Mononuclear cell (primary cell): ENCODE results near the gene USP17L17. TPM values are rescaled to one million over a fixed set of nuclear protein-coding genes. Genes with fewer than 3 reads are reported as not detected.
"Not testable (repeated sequence)": the region's sequence is repeated elsewhere in the genome, so short reads cannot be mapped to it uniquely, and the experiment has no call there.

Source experiments
- H3K27me3 ChIP-seq: 2 replicates; pipeline ENCODE4 v1.6.0; 2011; ENCODE audit warnings: low read length, control low read depth; ENCODE audit not compliant: insufficient read depth
- H3K4me1 ChIP-seq: 2 replicates; pipeline ENCODE4 v1.5.1; 2011; ENCODE audit warnings: mild to moderate bottlenecking, low read length, control low read depth; ENCODE audit not compliant: insufficient read depth
- H3K4me3 ChIP-seq: 2 replicates; pipeline ENCODE4 v1.5.1; 2011; ENCODE audit warnings: mild to moderate bottlenecking, low read length, moderate library complexity
- H3K9me3 ChIP-seq: 2 replicates; pipeline ENCODE4 v1.5.1; 2011; ENCODE audit warnings: low read depth, mild to moderate bottlenecking, control low read depth, low read length
- total RNA-seq: library from RNA; depleted of rRNA; stranded (reverse); fragments of >200 nt; gene quantifications from one replicate; pipeline ENCODE4 v1.2.3, GENCODE V29; 2012

USP17L17 gene
- not detected for total RNA-seq

DNA sequence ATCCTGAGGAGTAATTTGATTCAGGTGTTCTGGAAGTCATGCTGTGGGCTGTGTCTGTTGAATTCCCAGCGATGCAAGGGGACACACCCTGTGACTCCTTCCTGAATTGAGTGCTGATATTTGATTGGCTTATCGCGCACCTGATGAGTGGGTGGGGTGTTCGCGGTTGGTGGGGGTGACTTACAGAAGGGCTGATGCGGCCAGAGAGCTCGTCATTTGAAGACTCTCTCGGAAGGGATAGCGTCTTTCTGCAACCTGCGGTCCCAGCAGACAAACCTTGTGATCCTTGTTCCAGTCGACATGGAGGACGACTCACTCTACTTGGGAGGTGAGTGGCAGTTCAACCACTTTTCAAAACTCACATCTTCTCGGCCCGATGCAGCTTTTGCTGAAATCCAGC, at the start of gene USP17L17:
Gene USP17L17 (plus strand): TSS at position 301 of the 400 bp plus-strand sequence. CDS start 0 bp downstream, at position 301.
- not testable (repeated sequence) for H3K9me3 ChIP-seq, H3K4me3 ChIP-seq, H3K4me1 ChIP-seq, H3K27me3 ChIP-seq

DNA sequence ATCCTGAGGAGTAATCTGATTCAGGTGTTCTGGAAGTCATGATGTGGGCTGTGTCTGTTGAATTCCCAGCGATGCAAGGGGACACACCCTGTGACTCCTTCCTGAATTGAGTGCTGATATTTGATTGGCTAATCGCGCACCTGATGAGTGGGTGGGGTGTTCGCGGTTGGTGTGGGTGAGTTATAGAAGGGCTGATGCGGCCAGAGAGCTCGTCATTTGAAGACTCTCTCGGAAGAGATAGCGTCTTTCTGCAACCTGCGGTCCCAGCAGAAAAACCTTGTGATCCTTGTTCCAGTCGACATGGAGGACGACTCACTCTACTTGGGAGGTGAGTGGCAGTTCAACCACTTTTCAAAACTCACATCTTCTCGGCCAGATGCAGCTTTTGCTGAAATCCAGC, 33.3 kb upstream of the USP17L17 start, which contains the start of gene USP17L10:
Gene USP17L10 (plus strand): TSS at position 301 of the 400 bp plus-strand sequence. CDS start 0 bp downstream, at position 301.
- not testable (repeated sequence) for H3K4me3 ChIP-seq, H3K27me3 ChIP-seq, H3K9me3 ChIP-seq, H3K4me1 ChIP-seq

DNA sequence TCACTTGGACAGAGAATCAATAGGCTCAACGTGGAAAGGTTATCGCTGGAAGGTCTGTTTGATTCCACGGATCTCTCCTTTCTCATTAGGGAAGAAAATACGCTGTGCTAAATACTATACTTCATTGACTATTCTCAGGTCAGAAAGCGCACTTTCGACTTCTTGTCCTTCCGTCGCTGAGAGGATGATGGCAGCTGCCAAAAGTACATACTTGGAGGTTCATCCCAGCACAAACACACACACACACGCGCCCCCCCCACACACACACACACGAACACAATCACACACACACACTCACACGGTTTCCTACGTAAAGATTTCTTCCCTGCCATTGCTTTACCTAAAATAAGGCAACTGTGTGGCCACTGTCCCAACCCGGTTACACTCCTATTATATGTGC, 29.0 kb upstream of the USP17L17 start:
- not testable (repeated sequence) for H3K27me3 ChIP-seq, H3K9me3 ChIP-seq, H3K4me3 ChIP-seq, H3K4me1 ChIP-seq

GRCh38 chr4:9215105-9215504, 28.6 kb upstream of the USP17L17 start, which contains the start of gene USP17L11:
USP17L11 (plus strand) TSS chr4:9215405; CDS start chr4:9215405, 0 bp downstream.
- H3K4me1 ChIP-seq, H3K9me3 ChIP-seq, H3K4me3 ChIP-seq, H3K27me3 ChIP-seq: not testable (repeated sequence)

GRCh38 chr4:9219852-9220251, 23.8 kb upstream of the USP17L17 start, which contains the start of gene USP17L12:
USP17L12 (plus strand) TSS chr4:9220152; CDS start chr4:9220152, 0 bp downstream.
- not testable (repeated sequence) for H3K4me3 ChIP-seq, H3K27me3 ChIP-seq, H3K4me1 ChIP-seq, H3K9me3 ChIP-seq

DNA sequence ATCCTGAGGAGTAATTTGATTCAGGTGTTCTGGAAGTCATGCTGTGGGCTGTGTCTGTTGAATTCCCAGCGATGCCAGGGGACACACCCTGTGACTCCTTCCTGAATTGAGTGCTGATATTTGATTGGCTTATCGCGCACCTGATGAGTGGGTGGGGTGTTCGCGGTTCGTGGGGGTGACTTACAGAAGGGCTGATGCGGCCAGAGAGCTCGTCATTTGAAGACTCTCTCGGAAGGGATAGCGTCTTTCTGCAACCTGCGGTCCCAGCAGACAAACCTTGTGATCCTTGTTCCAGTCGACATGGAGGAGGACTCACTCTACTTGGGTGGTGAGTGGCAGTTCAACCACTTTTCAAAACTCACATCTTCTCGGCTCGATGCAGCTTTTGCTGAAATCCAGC, 19.1 kb upstream of the USP17L17 start, which contains the start of gene USP17L13:
Gene USP17L13 (plus strand): TSS at position 301 of the 400 bp plus-strand sequence. CDS start 0 bp downstream, at position 301.
- H3K4me1 ChIP-seq, H3K27me3 ChIP-seq, H3K9me3 ChIP-seq, H3K4me3 ChIP-seq: not testable (repeated sequence)

DNA sequence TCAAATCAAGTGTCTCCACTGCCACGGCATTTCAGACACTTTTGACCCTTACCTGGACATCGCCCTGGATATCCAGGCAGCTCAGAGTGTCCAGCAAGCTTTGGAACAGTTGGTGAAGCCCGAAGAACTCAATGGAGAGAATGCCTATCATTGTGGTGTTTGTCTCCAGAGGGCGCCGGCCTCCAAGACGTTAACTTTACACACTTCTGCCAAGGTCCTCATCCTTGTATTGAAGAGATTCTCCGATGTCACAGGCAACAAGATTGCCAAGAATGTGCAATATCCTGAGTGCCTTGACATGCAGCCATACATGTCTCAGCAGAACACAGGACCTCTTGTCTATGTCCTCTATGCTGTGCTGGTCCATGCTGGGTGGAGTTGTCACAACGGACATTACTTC, 13.4 kb upstream of the USP17L17 start:
- not testable (repeated sequence) for H3K9me3 ChIP-seq, H3K4me3 ChIP-seq, H3K4me1 ChIP-seq, H3K27me3 ChIP-seq

GRCh38 chr4:9234085-9234484, 9.6 kb upstream of the USP17L17 start, which contains the start of gene USP17L15:
USP17L15 (plus strand) TSS chr4:9234385; CDS start chr4:9234385, 0 bp downstream.
- H3K4me3 ChIP-seq, H3K9me3 ChIP-seq, H3K27me3 ChIP-seq, H3K4me1 ChIP-seq: not testable (repeated sequence)

DNA sequence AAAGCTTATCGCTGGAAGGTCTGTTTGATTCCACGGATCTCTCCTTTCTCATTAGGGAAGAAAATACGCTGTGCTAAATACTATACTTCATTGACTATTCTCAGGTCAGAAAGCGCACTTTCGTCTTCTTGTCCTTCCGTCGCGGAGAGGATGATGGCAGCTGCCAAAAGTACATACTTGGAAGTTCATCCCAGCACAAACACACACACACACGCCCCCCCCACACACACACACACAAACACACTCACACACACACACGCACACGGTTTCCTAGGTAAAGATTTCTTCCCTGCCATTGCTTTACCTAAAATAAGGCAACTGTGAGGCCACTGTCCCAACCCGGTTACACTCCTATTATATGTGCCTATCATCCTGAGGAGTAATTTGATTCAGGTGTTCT, 5.2 kb upstream of the USP17L17 start:
- not testable (repeated sequence) for H3K4me3 ChIP-seq, H3K9me3 ChIP-seq, H3K4me1 ChIP-seq, H3K27me3 ChIP-seq

DNA sequence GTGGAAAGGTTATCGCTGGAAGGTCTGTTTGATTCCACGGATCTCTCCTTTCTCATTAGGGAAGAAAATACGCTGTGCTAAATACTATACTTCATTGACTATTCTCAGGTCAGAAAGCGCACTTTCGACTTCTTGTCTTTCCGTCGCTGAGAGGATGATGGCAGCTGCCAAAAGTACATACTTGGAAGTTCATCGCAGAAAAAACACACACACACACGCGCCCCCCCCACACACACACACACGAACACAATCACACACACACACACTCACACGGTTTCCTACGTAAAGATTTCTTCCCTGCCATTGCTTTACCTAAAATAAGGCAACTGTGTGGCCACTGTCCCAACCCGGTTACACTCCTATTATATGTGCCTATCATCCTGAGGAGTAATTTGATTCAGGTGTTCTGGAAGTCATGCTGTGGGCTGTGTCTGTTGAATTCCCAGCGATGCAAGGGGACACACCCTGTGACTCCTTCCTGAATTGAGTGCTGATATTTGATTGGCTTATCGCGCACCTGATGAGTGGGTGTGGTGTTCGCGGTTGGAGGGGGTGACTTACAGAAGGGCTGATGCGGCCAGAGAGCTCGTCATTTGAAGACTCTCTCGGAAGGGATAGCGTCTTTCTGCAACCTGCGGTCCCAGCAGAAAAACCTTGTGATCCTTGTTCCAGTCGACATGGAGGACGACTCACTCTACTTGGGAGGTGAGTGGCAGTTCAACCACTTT, 4.4 kb downstream of the USP17L17 start, which contains the start of gene USP17L18:
Gene USP17L18 (plus strand): TSS at position 678 of the 728 bp plus-strand sequence. CDS start 0 bp downstream, at position 678.
- H3K27me3 ChIP-seq, H3K4me3 ChIP-seq, H3K4me1 ChIP-seq, H3K9me3 ChIP-seq: not testable (repeated sequence)

DNA sequence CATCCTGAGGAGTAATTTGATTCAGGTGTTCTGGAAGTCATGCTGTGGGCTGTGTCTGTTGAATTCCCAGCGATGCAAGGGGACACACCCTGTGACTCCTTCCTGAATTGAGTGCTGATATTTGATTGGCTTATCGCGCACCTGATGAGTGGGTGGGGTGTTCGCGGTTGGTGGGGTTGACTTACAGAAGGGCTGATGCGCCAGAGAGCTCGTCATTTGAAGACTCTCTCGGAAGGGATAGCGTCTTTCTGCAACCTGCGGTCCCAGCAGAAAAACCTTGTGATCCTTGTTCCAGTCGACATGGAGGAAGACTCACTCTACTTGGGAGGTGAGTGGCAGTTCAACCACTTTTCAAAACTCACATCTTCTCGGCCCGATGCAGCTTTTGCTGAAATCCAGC, 9.4 kb downstream of the USP17L17 start, which contains the start of gene USP17L19:
Gene USP17L19 (plus strand): TSS at position 301 of the 400 bp plus-strand sequence. CDS start 0 bp downstream, at position 301.
- not testable (repeated sequence) for H3K9me3 ChIP-seq, H3K27me3 ChIP-seq, H3K4me1 ChIP-seq, H3K4me3 ChIP-seq

DNA sequence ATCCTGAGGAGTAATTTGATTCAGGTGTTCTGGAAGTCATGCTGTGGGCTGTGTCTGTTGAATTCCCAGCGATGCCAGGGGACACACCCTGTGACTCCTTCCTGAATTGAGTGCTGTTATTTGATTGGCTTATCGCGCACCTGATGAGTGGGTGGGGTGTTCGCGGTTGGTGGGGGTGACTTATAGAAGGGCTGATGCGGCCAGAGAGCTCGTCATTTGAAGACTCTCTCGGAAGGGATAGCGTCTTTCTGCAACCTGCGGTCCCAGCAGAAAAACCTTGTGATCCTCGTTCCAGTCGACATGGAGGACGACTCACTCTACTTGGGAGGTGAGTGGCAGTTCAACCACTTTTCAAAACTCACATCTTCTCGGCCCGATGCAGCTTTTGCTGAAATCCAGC, 14.1 kb downstream of the USP17L17 start, which contains the start of gene USP17L20:
Gene USP17L20 (plus strand): TSS at position 301 of the 400 bp plus-strand sequence. CDS start 0 bp downstream, at position 301.
- not testable (repeated sequence) for H3K9me3 ChIP-seq, H3K4me3 ChIP-seq, H3K4me1 ChIP-seq, H3K27me3 ChIP-seq

GRCh38 chr4:9262572-9262971, 18.9 kb downstream of the USP17L17 start, which contains the start of gene USP17L21:
USP17L21 (plus strand) TSS chr4:9262872; CDS start chr4:9262872, 0 bp downstream.
- H3K4me1 ChIP-seq, H3K4me3 ChIP-seq, H3K27me3 ChIP-seq, H3K9me3 ChIP-seq: not testable (repeated sequence)

DNA sequence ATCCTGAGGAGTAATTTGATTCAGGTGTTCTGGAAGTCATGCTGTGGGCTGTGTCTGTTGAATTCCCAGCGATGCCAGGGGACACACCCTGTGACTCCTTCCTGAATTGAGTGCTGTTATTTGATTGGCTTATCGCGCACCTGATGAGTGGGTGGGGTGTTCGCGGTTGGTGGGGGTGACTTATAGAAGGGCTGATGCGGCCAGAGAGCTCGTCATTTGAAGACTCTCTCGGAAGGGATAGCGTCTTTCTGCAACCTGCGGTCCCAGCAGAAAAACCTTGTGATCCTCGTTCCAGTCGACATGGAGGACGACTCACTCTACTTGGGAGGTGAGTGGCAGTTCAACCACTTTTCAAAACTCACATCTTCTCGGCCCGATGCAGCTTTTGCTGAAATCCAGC, 23.6 kb downstream of the USP17L17 start, which contains the start of gene USP17L22:
Gene USP17L22 (plus strand): TSS at position 301 of the 400 bp plus-strand sequence. CDS start 0 bp downstream, at position 301.
- not testable (repeated sequence) for H3K4me1 ChIP-seq, H3K9me3 ChIP-seq, H3K4me3 ChIP-seq, H3K27me3 ChIP-seq

DNA sequence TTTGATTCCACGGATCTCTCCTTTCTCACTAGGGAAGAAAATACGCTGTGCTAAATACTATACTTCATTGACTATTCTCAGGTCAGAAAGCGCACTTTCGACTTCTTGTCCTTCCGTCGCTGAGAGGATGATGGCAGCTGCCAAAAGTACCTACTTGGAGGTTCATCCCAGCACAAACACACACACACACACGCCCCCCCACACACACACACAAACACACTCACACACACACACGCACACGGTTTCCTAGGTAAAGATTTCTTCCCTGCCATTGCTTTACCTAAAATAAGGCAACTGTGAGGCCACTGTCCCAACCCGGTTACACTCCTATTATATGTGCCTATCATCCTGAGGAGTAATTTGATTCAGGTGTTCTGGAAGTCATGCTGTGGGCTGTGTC, 28.0 kb downstream of the USP17L17 start:
- H3K4me3 ChIP-seq, H3K9me3 ChIP-seq: not testable (repeated sequence)

More for the DNA sequence above, 28.0 kb downstream of the USP17L17 start:
- not testable (repeated sequence) for H3K27me3 ChIP-seq, H3K4me1 ChIP-seq
